ENCODE results near the gene CHAT. TPM values are rescaled to one million over a fixed set of nuclear protein-coding genes. Genes with fewer than 3 reads are reported as not detected.

CHAT gene
- total and polyA plus RNA-seq, 4 experiments from 2014 or later: not detected

DNA sequence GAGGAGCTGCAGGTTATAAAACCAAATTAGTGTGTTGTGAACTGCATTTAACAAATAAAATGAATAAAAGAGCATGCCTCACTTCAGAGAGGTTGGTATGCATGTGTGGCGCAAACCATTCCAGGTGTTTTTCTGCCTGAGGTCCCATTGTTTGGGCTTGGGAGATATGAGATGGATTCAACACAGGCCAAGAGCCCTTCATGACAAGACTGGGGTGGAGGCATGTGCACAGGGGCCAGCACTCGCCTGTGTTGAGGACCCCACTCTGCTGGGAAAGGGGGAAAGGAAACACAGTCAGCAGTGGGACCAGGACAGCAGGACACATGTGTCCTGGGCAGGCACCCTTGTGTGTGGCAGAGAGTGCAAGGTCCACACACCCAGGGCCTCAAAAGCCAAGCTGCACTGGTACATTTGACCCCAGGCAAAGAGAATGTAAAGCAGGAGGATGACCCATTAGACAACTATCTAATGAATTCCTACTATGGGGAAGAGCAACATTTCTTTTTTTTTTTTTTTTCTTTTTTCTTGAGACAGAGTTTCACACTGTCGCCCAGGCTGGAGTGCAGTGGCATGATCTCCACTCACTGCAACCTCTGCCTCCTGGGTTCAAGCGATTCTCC is 12.9 kb upstream of the CHAT start:
- intact Hi-C loops (cut with micrococcal nuclease): no loop called here
- CTCF ChIA-PET (ENCODE audit: partially characterized antibody): no interaction called here
- Mint-ChIP-seq H3K4me1 (peaks cover 0 to 2% (median 0%) of the 10 kb centered on the region in 4 donors), H3K4me3 (no peak overlapping the region), H3K9me3 (peaks cover 0 to 7% (median 3%) of the 10 kb centered on the region in 8 donors), H3K27ac (no peak overlapping the region), H3K36me3 (no peaks in the 10 kb centered on the region), H3K27me3 (peaks cover 19 to 46% of the 10 kb centered on the region in 2 donors)
- Histone ChIP-seq H3K4me1 (ENCODE audit: insufficient read depth, low read length) (no peaks in the 10 kb centered on the region), H3K27ac (ENCODE audit: low read depth, low read length) (no peak overlapping the region), H3K9me3 (ENCODE audit: control insufficient read depth in 1 of 2, low read length in 2 of 2) (no peaks in the 10 kb centered on the region), H3K4me3 (ENCODE audit: low read length in 2 of 2) (no peak overlapping the region), H3K36me3 (ENCODE audit: insufficient read depth, low read length) (no peaks in the 10 kb centered on the region), H3K27me3 (ENCODE audit: insufficient read depth, low read length) (peaks cover 5% of the 10 kb centered on the region)
- POLR2A ChIA-PET (ENCODE audit: partially characterized antibody): no interaction called here
- no peak for DNase-seq

DNA sequence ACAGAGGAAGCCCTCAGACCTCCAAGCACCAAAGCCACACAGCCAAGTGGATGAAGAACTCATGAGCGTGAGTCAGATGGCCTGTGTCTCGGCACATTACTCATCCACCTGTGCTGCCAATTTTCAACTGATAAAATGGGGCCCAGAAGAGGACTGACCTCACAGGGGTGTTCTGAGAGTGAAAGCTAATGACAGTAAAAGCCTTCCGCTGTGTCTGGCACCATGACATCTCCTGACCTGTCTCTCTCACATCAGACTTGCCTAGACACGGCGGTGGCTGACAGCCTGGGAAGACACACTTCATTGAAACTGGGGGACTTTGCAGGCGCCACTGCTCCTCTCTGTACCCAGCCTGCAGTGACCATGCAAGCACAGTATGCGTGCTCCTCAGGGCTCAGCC is 12.0 kb upstream of the CHAT start:
- Mint-ChIP-seq H3K27ac (no peak overlapping the region), H3K9me3 (peaks cover 0 to 10% (median 4%) of the 10 kb centered on the region in 8 donors), H3K4me1 (peaks cover 0 to 3% (median 2%) of the 10 kb centered on the region in 4 donors), H3K27me3 (peaks cover 20 to 53% of the 10 kb centered on the region in 2 donors), H3K36me3 (no peaks in the 10 kb centered on the region), H3K4me3 (no peak overlapping the region)
- Histone ChIP-seq H3K4me3 (ENCODE audit: low read length in 2 of 2) (no peak overlapping the region), H3K27me3 (ENCODE audit: insufficient read depth, low read length) (peaks cover 5% of the 10 kb centered on the region), H3K36me3 (ENCODE audit: insufficient read depth, low read length) (no peaks in the 10 kb centered on the region), H3K4me1 (ENCODE audit: insufficient read depth, low read length) (no peaks in the 10 kb centered on the region), H3K9me3 (ENCODE audit: control insufficient read depth in 1 of 2, low read length in 2 of 2) (no peaks in the 10 kb centered on the region), H3K27ac (ENCODE audit: low read depth, low read length) (no peak overlapping the region)
- ChIA-PET POLR2A (ENCODE audit: partially characterized antibody) (no interaction called here), CTCF (ENCODE audit: partially characterized antibody) (no interaction called here)
- intact Hi-C loops (cut with micrococcal nuclease): no loop called here
- no peak for DNase-seq

DNA sequence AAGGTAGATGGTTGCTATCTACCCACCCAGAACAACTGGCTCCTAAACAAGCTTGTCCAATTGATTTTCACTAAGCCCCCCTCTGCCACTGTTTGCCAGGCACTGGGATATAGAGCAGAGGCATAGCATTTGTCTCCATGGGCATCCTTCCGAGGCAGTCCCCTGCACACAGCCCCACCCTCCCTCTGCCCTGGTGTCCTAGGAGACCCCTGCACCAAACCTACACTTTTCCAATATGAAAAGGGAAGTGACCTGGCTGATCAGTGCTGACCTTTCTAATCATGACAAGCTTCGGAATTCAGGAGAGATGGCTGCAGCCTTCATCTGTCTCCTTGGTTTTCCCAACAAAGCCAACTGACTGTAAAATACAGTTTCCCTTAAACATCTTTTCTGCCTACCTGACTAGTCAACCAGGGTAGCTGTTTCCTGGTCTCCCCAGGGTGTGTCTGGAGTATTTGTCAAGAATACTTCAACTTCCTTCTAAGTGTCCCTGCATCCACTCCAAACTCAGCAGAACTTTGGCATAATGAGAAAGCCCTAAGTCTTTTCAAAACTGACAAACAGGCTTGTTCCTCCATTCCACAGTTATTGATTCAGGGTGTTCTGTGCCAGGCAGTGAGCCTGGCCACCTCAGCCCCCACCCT is 11.3 kb upstream of the CHAT start:
- H3K27ac Mint-ChIP-seq: no peak overlapping the region
- Histone ChIP-seq H3K9me3 (ENCODE audit: control insufficient read depth in 1 of 2, low read length in 2 of 2) (no peaks in the 10 kb centered on the region), H3K4me1 (ENCODE audit: insufficient read depth, low read length) (no peaks in the 10 kb centered on the region), H3K27ac (ENCODE audit: low read depth, low read length) (no peak overlapping the region), H3K27me3 (ENCODE audit: insufficient read depth, low read length) (peaks cover 8% of the 10 kb centered on the region), H3K4me3 (ENCODE audit: low read length in 2 of 2) (no peak overlapping the region), H3K36me3 (ENCODE audit: insufficient read depth, low read length) (no peaks in the 10 kb centered on the region)
- peaks cover 0 to 11% (median 4%) of the 10 kb centered on the region in 8 donors for H3K9me3 Mint-ChIP-seq
- POLR2A ChIA-PET (ENCODE audit: partially characterized antibody): no interaction called here
- CTCF ChIA-PET (ENCODE audit: partially characterized antibody): interaction anchor here (1.1 kb wide), 1 partner anchor 10 kb away, joined by 4 read pairs; no protein-coding TSS in a partner anchor
- DNase-seq: no peak
- H3K4me1 Mint-ChIP-seq: peaks cover 0 to 4% (median 2%) of the 10 kb centered on the region in 4 donors
- H3K36me3 Mint-ChIP-seq: no peaks in the 10 kb centered on the region
- no peak overlapping the region for H3K4me3 Mint-ChIP-seq
- intact Hi-C loops (cut with micrococcal nuclease): no loop called here
- H3K27me3 Mint-ChIP-seq: peaks cover 22 to 57% of the 10 kb centered on the region in 2 donors

DNA sequence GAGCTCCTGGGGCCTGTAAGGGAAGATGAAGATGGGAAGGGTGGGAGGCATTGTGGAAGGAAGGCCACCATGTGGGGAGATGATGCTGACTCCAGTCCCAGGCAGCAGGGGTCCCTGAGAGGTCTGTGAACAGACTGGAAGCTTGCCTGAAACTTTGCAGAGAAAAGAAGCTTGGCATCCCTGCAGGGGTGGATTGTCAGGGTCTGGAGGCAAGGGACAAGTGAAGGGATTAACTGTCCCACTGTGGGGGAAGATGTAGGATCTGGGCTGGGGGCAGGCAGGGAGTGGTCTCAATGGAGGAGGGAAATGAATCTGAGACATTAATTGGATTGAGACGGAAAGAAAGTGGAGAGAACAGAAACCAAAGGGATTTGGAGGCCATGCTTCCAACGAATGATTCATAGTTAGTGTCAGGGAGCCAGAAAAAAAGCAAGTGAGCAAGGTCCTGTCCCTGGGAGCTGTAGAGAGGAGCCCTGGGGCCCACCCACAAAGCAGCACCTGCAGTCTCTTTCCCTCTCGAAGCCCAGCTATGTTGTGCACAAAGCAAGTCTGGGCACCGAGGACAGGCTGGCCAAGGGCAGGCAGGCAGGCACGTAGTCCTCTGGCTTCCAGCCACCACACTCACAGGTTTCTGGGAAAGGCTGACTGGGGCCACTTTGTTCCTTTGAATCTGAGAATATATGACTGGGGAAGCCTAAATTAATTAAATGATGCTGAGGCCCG is 8.5 kb upstream of the CHAT start:
- Histone ChIP-seq H3K9me3 (ENCODE audit: control insufficient read depth in 1 of 2, low read length in 2 of 2) (no peaks in the 10 kb centered on the region), H3K27me3 (ENCODE audit: insufficient read depth, low read length) (peaks cover 20% of the 10 kb centered on the region), H3K4me1 (ENCODE audit: insufficient read depth, low read length) (no peaks in the 10 kb centered on the region), H3K27ac (ENCODE audit: low read depth, low read length) (no peak overlapping the region), H3K36me3 (ENCODE audit: insufficient read depth, low read length) (no peaks in the 10 kb centered on the region), H3K4me3 (ENCODE audit: low read length in 2 of 2) (no peak overlapping the region)
- CTCF ChIA-PET (ENCODE audit: partially characterized antibody): interaction anchor here (1.5 to 1.6 kb wide), 2 partner anchors 10 to 12 kb away, joined by 5 read pairs; no protein-coding TSS in a partner anchor
- H3K27ac Mint-ChIP-seq: no peak overlapping the region
- peaks cover 33 to 57% of the 10 kb centered on the region in 2 donors for H3K27me3 Mint-ChIP-seq
- peaks cover 0 to 12% (median 6%) of the 10 kb centered on the region in 8 donors for H3K9me3 Mint-ChIP-seq
- H3K4me3 Mint-ChIP-seq: no peak overlapping the region
- POLR2A ChIA-PET (ENCODE audit: partially characterized antibody): no interaction called here
- intact Hi-C loops (cut with micrococcal nuclease): no loop called here
- no peaks in the 10 kb centered on the region for H3K36me3 Mint-ChIP-seq
- H3K4me1 Mint-ChIP-seq: peaks cover 2 to 13% (median 4%) of the 10 kb centered on the region in 4 donors
- no peak for DNase-seq

DNA sequence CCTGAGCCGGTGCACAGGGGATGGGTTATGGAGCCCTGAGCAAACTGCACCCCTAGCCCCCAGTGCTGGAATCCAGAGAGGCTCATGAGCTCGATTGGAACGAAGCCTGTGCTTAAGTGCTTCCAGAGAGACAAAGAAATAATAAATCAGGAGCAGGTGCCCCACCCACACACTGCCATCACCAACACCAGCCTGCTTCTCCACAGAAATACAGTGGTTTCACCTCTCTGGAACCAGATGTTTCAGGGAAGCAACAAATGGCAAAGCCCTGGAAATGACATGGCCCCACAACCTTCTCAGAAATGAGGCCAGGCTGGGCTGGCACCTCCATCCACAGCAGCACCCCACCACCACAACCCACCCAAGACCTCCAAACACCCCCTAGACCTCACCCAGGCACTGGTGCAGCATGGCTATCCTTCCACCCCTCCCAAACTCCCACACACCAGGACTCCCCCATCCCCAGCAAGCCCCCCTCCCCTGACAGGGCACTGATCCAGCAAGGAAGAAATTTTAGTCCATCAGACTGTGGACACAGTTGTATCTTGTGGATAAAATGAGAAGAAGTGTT is 7.8 kb upstream of the CHAT start:
- no peak overlapping the region for H3K4me3 ChIP-seq (ENCODE audit: low read length in 2 of 2)
- no peak overlapping the region for H3K4me3 Mint-ChIP-seq
- no peaks in the 10 kb centered on the region for H3K4me1 ChIP-seq (ENCODE audit: insufficient read depth, low read length)
- DNase-seq: no peak
- H3K27me3 Mint-ChIP-seq: peaks cover 34 to 51% of the 10 kb centered on the region in 2 donors
- intact Hi-C loops (cut with micrococcal nuclease): no loop called here
- ChIA-PET CTCF (ENCODE audit: partially characterized antibody) (interaction anchor here (1.2 kb wide), 2 partner anchors 13 to 200 kb away, joined by 3 read pairs; no protein-coding TSS in a partner anchor), POLR2A (ENCODE audit: partially characterized antibody) (no interaction called here)
- H3K27ac Mint-ChIP-seq: no peak overlapping the region
- H3K27ac ChIP-seq (ENCODE audit: low read depth, low read length): no peak overlapping the region
- H3K36me3 Mint-ChIP-seq: no peaks in the 10 kb centered on the region
- peaks cover 2 to 13% (median 4%) of the 10 kb centered on the region in 4 donors for H3K4me1 Mint-ChIP-seq
- peaks cover 20% of the 10 kb centered on the region for H3K27me3 ChIP-seq (ENCODE audit: insufficient read depth, low read length)
- H3K9me3 ChIP-seq (ENCODE audit: control insufficient read depth in 1 of 2, low read length in 2 of 2): no peaks in the 10 kb centered on the region
- H3K9me3 Mint-ChIP-seq: peaks cover 0 to 12% (median 7%) of the 10 kb centered on the region in 8 donors
- no peaks in the 10 kb centered on the region for H3K36me3 ChIP-seq (ENCODE audit: insufficient read depth, low read length)

DNA sequence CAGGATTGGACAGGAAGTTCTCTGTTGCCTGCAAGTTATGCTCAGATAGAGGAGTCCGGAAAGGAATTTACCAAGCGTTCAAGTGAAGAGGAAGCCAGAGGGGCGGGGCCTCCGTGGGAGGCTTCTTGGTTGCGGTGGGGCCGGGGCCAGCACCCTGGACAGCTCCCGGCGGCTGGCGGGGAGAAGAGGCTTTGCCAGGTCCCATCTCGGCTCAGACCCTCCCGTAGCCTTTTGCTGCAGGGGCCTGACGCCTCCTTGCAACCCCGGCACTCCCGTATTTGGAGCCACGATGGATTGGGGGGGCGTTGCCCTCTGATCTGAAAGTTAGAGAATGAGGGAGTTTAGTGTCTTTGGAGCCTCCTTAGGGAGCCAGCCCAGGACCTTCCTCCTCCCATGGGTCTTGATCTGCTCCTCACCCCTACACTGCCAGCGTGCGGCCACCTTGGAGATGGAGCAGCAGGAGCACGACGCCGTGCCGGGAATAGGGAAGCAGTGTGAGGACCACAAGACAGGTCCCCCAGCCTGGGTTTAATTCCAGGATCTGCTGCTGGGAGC is 6.8 kb upstream of the CHAT start:
- Mint-ChIP-seq H3K36me3 (no peaks in the 10 kb centered on the region), H3K4me3 (no peak overlapping the region), H3K27ac (peak overlapping the region in 1 of 7 donors; percentile 3), H3K27me3 (peaks cover 42 to 58% of the 10 kb centered on the region in 2 donors), H3K4me1 (peaks cover 2 to 18% (median 4%) of the 10 kb centered on the region in 4 donors), H3K9me3 (peaks cover 0 to 14% (median 9%) of the 10 kb centered on the region in 8 donors)
- Histone ChIP-seq H3K27ac (ENCODE audit: low read depth, low read length) (no peak overlapping the region), H3K36me3 (ENCODE audit: insufficient read depth, low read length) (no peaks in the 10 kb centered on the region), H3K27me3 (ENCODE audit: insufficient read depth, low read length) (peaks cover 20% of the 10 kb centered on the region), H3K9me3 (ENCODE audit: control insufficient read depth in 1 of 2, low read length in 2 of 2) (no peaks in the 10 kb centered on the region), H3K4me3 (ENCODE audit: low read length in 2 of 2) (no peak overlapping the region), H3K4me1 (ENCODE audit: insufficient read depth, low read length) (no peaks in the 10 kb centered on the region)
- DNase-seq: peak; percentile 48 to 61 (median 56)
- ChIA-PET CTCF (ENCODE audit: partially characterized antibody) (interaction anchor here (1.2 kb wide), 2 partner anchors 14 to 201 kb away, joined by 3 read pairs; no protein-coding TSS in a partner anchor), POLR2A (ENCODE audit: partially characterized antibody) (no interaction called here)
- intact Hi-C loops (cut with micrococcal nuclease): no loop called here
